Measurements from ENCODE around the gene RAMACL. TPM values are rescaled to one million over a fixed set of nuclear protein-coding genes. Genes with fewer than 3 reads are reported as not detected.
"Not testable (repeated sequence)": the region's sequence is repeated elsewhere in the genome, so short reads cannot be mapped to it uniquely, and the experiment has no call there.

The RAMACL gene
- total RNA-seq, 1 donor from 2014 or later = 0.70 TPM

DNA sequence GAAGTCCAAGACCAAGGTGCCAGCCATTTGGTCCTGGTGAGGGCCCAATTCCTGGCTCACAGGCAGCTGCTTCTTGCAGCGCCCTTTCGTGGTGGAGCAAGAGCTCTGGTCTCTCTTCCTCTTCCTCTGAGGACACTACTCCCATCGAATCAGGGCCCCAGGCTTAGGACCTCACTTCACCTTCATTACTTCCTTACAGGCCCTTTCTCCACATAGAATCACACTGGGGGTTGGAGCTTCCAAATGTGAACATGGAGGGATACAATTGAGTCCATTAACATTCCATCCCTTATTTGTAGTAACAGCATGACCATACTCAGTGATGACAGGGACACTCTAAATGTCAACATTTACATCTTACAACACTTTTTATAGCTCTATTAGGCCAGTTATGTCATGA lies 2.3 kb downstream of the RAMACL start:
- no peak for DNase-seq (ENCODE audit: low read depth, low spot score)
- Mint-ChIP-seq H3K27ac (ENCODE audit: unreplicated experiment) (no peak overlapping the region), H3K9me3 (peaks cover 2% of the 10 kb centered on the region), H3K36me3 (ENCODE audit: low read depth) (peaks cover 3% of the 10 kb centered on the region), H3K4me3 (no peak overlapping the region), H3K4me1 (peaks cover 13% of the 10 kb centered on the region), H3K27me3 (ENCODE audit: low read depth) (no peaks in the 10 kb centered on the region)
- TF ChIP-seq, protein P1, sequence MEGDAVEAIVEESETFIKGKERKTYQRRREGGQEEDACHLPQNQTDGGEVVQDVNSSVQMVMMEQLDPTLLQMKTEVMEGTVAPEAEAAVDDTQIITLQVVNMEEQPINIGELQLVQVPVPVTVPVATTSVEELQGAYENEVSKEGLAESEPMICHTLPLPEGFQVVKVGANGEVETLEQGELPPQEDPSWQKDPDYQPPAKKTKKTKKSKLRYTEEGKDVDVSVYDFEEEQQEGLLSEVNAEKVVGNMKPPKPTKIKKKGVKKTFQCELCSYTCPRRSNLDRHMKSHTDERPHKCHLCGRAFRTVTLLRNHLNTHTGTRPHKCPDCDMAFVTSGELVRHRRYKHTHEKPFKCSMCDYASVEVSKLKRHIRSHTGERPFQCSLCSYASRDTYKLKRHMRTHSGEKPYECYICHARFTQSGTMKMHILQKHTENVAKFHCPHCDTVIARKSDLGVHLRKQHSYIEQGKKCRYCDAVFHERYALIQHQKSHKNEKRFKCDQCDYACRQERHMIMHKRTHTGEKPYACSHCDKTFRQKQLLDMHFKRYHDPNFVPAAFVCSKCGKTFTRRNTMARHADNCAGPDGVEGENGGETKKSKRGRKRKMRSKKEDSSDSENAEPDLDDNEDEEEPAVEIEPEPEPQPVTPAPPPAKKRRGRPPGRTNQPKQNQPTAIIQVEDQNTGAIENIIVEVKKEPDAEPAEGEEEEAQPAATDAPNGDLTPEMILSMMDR (conservative IDR thresholded peaks at IDR 0.05) = no peak

DNA sequence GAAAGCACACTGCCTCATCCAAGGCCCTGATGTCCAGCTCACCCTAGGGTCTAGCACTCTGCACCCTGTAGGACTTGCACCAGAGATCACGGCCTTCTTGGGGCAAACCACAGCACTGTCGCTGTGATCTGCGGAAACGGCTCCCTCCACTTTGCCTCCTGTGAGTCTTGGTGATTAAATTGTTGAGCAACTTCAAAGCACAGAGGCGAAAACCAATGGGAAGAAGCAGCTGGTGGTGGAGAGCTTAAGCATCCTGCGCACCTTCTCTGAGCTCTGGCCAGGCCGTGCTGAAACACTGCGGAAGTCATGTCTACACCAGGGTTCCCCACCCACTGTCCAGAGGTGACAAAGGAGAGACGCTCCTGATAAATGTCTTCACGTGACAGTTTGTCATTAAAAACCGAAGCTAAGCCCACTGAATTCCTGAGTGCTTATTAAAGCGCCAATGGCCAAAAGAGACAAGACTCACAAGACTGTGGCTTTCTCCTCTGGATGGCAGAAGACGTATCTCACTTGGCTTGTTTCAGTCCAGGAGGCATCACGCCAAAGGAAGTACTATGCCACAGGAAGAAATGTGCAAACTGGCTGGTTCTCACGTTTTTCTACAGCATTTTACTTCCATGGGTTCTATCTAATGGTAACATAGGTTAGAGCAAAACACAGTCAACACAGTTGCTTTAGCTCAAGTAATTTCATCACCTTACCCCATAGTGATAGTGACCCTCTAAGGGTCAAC lies 3.1 kb downstream of the RAMACL start:
- no peak for DNase-seq (ENCODE audit: low read depth, low spot score)
- TF ChIP-seq, protein P1 (conservative IDR thresholded peaks at IDR 0.05) = no peak
- peaks cover 2% of the 10 kb centered on the region for H3K9me3 Mint-ChIP-seq
- peaks cover 5% of the 10 kb centered on the region for H3K4me1 Mint-ChIP-seq
- no peak overlapping the region for H3K27ac Mint-ChIP-seq (ENCODE audit: unreplicated experiment)
- H3K4me3 Mint-ChIP-seq = no peak overlapping the region
- no peaks in the 10 kb centered on the region for H3K27me3 Mint-ChIP-seq (ENCODE audit: low read depth)
- H3K36me3 Mint-ChIP-seq (ENCODE audit: low read depth) = peaks cover 3% of the 10 kb centered on the region

DNA sequence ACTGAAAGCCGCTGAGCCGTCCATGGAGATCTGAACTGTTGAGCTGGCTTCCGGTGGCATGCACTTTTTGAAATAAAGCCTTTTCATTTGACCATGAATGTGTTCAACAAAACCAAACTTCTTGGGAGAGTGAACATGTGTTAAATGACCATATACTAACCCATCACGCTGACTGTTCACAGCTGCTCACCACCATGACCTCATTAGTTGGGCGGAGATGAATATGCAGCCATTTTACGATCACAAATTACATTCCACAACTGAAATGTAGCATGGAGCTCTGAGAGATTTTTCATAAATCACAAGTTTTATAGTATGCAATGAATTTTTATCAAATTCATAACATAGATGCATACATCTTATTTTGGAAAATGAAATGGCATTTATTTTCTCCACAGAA lies 4.2 kb downstream of the RAMACL start:
- TF ChIP-seq, protein P1 (conservative IDR thresholded peaks at IDR 0.05) = no peak
- H3K4me1 Mint-ChIP-seq = peaks cover 5% of the 10 kb centered on the region
- H3K4me3 Mint-ChIP-seq = no peak overlapping the region
- H3K9me3 Mint-ChIP-seq = peaks cover 7% of the 10 kb centered on the region
- no peak overlapping the region for H3K27ac Mint-ChIP-seq (ENCODE audit: unreplicated experiment)
- H3K36me3 Mint-ChIP-seq (ENCODE audit: low read depth) = peaks cover 12% of the 10 kb centered on the region
- no peak for DNase-seq (ENCODE audit: low read depth, low spot score)
- H3K27me3 Mint-ChIP-seq (ENCODE audit: low read depth) = no peaks in the 10 kb centered on the region

- not testable (repeated sequence) for H3K9me3 Mint-ChIP-seq, H3K4me3 Mint-ChIP-seq
Observed at GRCh38 chr6:166581801-166582200, 4.7 kb downstream of the RAMACL start.

DNA sequence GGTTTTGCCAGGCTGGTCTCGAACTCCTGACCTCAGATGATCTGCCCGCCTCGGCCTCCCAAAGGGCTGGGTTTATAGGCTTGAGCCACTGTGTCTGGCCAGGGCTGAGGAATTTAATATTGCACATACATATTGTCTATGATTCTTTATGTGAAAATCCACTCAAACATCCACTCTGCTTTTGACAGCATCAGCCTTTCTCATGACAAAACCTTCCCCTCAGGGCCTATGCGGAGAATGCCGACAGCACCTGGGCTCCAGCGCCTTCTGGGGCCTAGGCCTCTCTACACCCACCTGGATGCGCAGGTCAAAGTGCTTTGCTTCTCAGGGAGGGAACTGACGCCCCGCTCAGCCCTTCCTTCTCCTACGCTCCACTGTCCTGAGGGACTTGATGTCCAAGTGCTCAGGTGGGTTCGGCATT lies 5.4 kb downstream of the RAMACL start:
- H3K27me3 Mint-ChIP-seq (ENCODE audit: low read depth) = no peaks in the 10 kb centered on the region
- no peak overlapping the region for H3K27ac Mint-ChIP-seq (ENCODE audit: unreplicated experiment)
- H3K4me3 Mint-ChIP-seq = no peak overlapping the region
- DNase-seq (ENCODE audit: low read depth, low spot score) = no peak
- TF ChIP-seq, protein P1 (conservative IDR thresholded peaks at IDR 0.05) = no peak
- peaks cover 10% of the 10 kb centered on the region for H3K9me3 Mint-ChIP-seq
- peaks cover 5% of the 10 kb centered on the region for H3K4me1 Mint-ChIP-seq
- H3K36me3 Mint-ChIP-seq (ENCODE audit: low read depth) = peaks cover 17% of the 10 kb centered on the region

More at GRCh38 chr6:166581801-166582200, 4.7 kb downstream of the RAMACL start:
- peaks cover 12% of the 10 kb centered on the region for H3K36me3 Mint-ChIP-seq (ENCODE audit: low read depth)
- not testable (repeated sequence) for H3K27me3 Mint-ChIP-seq (ENCODE audit: low read depth); H3K4me1 Mint-ChIP-seq; DNase-seq (ENCODE audit: low read depth, low spot score); H3K27ac Mint-ChIP-seq (ENCODE audit: unreplicated experiment)

Data from neural crest cell (in vitro differentiated cells).